ENCODE data around the gene PDCL2.
"Not testable (repeated sequence)": the region's sequence is repeated elsewhere in the genome, so short reads cannot be mapped to it uniquely, and the experiment has no call there.

PDCL2 gene, protein sequence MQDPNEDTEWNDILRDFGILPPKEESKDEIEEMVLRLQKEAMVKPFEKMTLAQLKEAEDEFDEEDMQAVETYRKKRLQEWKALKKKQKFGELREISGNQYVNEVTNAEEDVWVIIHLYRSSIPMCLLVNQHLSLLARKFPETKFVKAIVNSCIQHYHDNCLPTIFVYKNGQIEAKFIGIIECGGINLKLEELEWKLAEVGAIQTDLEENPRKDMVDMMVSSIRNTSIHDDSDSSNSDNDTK

DNA sequence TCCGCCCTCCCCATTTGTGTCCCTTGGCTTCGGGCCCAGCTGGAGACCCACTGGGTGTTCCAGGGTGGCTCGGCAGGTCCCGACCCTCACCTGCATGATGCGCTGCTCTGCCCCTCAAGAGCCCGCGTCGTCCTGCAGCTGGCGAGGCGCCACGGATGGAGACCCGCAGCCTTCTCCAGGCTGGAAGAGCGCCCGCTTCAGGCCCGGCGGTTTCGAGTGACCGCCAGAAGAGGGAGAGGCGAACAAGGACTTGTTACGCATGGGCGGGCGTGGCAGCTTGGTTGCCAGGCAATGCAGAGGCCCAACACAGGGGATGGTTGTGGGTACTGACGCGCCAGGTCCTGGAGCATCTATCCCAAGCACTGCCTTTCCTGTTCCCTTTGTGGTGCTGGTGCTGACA is at the start of gene PDCL2:
PDCL2 (minus strand) TSS at position 232 of the 400 bp plus-strand sequence; CDS start at position 96, 136 bp downstream.
- DNase-seq: no peak

DNA sequence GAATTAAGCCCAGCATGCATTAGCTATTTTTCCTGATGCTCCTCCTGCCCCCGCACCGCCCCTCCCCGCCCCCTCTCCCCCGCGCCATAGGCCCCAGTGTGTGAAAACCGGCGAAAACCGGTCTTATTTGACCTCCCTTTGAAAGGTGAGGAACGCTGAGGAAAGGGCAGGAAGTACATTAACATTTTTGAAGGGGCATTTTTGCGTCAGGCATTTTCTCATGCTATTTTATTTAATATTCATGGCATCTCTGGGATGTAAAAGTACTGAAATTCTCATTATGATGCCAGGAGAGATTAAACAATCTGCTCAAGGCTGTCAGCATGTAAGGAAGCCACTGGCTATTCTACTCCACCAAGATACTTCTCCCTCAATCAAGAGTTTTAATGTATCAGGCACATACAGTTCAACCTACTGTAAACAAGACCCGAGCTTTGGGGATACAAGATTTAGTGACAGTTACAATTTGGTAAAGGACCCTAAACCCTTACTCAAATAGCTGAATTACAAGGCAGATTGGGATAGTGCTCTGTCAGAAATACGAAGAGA is 45.3 kb upstream of the PDCL2 start:
- DNase-seq: no peak

DNA sequence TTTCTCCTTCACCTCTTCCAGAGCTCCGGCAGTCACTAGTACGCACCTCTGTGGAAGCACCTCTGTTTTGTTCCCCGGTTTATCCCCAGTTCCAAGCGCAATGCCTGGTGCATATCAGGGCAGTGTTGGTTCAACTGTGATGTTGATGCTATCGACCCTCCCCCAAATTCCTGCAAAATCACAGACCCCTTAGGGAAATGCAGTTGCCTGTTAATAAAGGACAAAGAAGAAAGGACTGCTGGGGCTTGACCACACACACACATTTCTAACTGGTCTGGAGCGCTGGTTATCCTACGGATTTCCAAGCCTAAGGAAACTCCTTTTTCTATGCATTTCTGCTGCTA is 44.6 kb upstream of the PDCL2 start:
- DNase-seq: no peak

DNA sequence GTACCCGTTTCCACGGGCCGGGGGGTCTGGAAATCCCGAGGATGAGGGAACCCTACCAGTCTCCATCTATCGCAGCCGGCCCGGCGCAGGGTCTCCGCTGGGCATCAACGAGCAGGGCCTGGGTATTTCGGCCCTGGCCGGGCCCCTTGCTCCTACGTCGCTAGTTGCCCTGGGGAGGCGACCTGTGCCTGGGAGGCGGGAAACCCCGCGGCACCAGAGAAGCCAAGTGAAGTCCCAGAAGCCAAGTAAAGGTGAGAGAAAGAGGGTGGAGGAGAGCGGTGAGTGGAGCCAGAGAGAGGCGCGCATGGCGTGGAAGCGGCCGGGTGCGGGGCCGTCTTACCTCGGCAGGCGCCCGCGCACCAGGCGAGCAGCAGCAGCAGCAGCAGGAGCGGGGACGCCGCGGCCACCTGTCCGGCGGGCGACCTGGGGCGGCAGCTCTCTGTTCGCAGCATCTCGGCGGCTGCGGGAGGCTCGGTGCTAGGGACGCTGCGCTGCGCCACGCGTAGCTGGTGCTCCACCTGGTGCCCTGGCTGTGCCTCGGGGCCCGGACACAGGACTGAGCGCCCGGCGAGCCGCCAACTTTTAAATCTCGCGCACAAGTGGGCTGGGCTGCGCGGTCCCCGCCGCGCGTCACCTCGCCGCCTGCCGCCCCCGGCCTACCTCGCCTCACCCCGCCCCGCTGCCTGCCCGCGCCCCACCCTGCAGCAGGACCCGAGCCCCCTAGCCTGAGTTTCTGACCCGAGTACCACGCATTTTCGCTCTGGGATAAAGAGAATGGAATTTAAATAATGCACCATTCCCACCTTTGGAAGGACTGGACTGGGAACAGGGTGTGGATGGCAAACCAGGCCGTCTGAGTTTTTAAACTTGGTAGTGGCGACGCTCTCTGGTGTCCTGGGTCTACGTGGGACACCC is 44.0 kb upstream of the PDCL2 start, which contains the start of gene NMU:
NMU (minus strand) TSS at position 558 of the 915 bp plus-strand sequence; CDS start at position 452, 106 bp downstream.
- no peak for DNase-seq

DNA sequence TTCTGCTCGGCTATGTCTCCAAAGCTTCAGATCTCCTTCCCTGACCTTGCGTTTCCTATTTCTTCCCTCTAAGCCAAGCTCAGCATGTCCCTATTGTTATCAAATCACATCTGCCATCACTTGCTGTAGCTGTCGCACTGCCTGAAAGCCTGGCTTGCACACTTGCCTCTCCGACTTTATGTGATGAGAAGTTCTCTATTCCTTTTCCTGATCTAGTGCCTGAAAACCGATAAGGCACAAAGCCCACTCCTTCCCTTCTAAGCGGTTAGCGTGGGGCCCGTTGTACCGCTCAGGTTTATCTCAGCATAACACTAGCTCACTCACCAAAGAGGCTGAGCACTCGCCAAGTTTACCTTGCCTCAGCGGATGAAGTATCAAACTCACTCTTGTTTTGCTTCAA is 43.2 kb upstream of the PDCL2 start:
- DNase-seq: no peak

DNA sequence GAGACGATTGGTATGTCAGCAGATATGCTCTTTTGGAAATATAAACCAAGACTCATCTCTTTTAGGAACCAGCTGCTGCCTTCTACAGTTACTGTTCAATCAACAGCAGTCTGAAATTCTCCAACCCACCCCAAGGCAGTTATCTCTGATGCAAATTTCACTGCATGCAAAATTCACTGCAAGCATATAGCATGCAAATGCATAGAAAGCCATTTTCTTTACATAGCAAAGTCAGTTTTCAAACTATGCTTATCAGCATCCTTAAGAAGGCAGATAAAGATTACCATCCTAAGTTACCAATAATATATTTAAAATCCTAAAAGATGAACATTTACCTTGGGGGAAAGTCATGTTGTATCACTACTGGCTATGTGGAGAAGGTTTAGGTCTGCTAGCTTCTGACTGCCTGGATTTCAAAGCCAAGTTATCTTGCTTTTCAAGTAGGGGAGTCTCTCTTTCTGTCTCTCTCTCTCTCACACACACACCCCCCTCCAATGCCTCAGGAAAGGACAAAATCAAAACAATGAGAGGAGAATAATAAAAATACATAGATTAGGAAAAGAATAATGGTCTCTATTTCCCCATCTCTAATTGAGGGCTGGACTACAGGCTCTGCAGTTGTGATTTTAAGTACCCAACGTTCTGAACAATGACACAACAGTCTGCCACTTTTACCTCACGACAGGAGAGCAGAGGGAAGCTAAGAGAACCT is 42.5 kb upstream of the PDCL2 start:
- no peak for DNase-seq

DNA sequence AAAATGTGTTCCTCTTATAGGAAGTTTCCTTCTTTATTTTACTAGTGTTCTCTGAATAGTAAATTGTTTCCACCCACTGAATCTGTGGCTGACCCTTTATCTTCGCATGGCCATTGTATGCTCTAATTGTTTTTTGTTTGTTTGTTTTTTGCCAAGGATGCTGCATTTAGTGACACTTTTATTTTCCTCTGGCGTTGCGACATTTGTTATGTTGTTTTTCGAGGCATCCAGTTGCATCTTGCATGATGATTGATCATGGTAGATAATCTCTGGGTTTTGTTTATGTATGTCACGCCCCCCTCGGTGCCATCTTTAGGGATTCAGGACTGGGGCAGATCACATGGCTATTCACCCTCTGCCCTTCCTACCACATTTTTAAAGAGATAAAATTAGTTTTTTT is 41.9 kb upstream of the PDCL2 start:
- DNase-seq: no peak

DNA sequence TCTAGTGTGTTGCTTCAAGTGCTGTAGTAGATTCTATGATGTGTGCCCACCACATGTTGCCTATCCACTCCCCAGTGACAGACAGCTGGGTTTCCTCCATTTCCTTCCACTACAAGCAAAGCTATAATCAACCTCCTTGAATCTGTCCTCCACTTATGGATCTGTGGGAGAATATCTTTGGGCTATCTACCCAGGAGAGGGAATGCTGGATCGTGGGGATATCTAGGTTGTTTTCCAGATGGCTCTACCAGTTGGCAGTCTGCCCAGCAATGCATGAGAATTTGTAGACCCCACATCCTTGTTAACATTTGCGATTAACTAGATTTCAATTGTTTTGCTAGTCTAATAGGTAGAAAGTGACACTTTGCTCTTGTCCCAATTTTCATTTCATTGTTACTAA is 33.8 kb upstream of the PDCL2 start:
- no peak for DNase-seq

DNA sequence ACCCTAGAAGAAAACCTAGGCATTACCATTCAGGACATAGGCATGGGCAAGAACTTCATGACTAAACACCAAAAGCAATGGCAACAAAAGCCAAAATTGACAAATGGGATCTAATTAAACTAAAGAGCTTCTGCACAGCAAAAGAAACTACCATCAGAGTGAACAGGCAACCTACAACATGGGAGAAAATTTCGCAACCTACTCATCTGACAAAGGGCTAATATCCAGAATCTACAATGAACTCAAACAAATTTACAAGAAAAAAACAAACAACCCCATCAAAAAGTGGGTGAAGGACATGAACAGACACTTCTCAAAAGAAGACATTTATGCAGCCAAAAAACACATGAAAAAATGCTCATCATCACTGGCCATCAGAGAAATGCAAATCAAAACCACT is 32.0 kb upstream of the PDCL2 start:
- DNase-seq: not testable (repeated sequence)

DNA sequence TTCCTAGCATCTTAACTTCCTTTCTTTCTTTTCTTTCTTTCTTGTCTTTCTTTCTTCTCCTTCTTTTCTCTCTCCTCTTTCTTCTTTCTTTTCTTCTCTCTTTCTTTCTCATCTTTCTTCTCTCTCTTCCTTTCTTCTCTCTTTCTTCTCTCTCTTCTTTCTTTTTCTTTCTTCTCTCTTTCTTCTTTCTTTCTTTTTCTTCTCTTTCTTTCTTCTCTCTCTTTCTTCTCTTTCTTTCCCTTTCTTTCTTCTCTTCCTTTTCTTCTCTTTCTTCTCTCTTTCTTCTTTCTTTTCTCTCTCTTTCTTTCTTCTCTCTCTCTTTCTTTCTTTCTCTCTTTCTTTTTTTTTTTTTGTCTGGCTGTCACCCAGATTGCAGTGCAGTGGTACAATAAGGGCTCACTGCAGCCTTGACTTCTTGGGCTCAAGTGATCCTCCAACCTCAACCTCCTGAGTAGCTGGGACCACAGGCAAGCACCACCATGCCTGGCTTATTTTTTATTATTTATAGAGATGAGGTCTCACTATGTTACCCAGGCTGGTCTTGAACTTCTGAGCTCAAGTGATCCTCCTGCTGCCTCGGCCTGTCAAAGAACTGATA is 26.6 kb upstream of the PDCL2 start:
- DNase-seq: no peak

DNA sequence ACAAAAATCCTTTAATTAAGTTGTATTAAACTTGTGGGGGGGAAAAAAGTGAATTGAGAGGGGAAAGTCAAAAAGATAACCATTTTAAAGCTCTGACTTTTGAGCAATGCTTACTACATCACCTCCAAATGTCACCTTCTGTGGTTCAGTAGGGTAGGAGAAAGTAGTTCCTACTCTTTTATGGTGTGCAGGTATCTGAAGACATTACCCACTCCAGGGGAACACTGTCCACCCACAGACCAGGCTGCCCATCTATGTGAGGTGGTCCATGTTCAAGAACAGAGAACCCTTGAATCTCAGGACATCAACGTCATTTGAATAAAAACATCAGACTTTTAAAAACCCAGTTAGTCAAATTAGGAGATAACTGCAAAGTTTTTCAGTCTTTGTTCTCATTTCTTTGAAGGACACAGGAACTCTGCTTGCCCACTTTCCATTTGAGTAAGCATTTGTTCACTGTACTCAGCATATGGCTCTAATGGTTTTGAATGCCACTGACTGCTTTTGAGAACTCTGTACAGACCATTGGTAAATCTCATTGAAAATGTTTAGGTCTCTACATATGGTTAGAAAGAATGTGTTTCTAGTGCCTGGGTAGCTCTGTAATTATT is 25.6 kb upstream of the PDCL2 start:
- DNase-seq: no peak

DNA sequence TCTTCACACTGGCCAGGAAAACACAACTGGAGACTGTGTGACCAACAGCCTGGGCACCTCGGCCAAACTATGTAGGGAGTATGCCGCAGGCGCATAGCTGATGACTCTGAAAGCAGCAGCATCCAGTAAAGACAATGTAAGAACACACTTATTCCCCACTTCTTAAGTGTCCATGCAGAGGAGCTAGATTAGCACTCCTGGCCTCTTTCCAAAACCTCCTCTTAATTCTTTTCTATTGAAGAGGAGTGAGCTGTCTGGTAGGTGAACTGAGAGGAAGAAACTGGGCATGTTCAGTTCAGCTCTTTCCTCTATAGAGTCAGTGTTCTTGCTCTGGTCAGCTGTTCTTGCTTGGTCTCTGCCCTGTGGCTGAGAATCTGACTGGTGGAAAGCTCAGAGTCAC is 23.0 kb upstream of the PDCL2 start:
- DNase-seq: no peak

DNA sequence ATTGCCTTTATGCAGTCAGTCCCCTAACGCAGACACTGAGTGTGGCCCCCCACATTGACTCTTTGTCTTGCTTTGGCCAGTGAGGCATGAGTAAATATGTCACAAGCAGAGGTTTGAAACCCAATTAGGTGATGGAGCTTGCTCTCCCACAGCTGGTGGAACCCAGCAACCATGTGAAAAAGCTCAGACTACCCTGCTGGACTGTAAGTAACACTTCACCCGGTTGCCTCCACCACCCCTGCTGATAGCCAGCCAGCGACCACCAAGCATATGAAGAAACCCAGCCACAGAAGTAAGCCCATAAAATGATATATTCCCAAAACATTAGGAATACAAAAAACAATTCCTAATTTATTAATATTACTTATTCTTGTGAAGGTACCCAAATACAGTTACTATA is 21.6 kb upstream of the PDCL2 start:
- no peak for DNase-seq

DNA sequence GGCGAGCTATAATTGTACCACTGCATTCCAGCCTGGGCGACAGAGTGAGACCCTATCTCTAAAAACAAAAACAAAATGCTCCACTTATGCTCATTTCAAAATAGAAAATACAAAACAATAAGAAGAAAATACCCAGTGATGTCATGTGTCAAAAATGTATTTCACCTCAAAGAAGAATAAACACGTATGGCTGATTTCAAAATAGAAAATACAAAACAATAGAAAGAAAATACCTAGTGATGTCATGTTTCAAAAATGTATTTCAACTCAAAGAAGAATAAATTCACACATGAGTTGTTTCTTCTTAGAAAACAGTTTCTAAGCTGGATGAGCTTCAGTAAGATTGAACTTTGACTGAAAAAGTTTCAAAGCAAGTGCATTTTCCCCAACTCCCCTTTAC is 20.3 kb upstream of the PDCL2 start:
- no peak for DNase-seq

DNA sequence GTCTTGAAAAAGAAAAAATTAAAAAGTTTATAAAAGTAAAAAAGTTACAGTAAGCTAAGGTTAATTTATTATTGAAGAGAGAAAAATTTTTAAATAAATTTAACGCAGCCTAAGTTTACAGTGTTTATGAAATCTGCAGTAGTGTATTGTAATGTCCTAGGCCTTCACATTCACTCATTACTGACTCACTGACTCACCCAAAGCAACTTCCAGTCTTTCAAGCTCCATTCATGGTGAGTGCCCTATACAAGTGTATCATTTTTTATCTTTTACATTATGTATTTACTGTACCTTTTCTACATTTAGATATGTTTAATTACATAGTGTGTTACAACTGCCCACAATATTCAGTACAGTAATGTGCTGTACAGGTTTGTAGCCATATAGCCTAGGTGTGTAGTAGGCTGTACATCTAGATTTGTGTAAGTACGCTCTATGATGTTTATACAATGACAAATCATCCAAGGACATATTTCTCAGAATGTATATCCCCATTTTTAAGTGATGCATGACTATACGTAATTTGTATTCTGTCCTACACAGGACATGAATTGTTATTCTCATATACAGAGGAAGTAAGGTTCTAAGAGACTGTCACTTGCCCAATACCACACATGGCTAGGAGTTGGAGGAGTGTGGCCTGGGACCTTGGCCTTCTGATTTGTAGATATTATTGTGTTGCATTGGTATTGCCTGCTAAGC is 19.5 kb upstream of the PDCL2 start:
- DNase-seq: no peak

DNA sequence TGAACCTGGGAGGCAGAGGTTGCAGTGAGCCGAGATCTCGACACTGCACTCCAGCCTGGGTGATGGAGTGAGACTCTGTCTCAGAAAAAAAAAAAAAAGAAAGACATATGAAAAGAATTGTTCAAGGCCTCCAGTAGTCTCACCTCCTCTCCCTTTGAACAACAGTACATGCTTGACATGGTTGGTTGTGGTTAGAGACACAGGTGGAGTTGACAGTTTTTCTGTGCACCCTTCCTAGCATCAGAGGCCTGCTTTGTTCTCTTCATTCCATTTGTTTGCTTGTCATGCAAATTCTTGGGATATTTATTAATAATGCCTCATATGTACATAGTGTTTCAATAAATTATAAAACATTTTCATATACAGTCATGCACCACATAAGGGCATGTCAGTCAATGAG is 18.3 kb upstream of the PDCL2 start:
- DNase-seq: no peak

DNA sequence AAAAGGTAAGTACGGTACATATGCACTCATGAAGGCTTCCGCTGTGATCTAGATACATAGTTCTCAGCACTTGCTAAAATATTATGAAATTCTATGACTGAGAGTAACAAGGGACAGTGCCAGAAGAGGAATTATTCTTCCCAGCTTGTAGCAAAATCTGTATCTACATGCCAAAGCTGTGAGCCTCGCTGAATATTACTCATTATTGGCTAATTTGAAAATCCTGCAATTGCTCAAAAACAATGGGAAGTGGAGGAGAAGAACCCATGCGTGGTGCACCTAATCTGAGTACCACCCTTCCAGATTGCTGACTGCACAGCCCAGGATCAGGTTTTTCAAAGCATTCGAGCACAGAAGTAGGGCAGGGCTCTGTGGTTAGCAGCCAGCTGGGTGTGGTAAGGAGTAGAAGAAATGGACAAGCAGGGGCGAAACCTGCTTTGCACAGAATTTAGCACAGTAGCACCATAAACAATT is 17.4 kb upstream of the PDCL2 start:
- no peak for DNase-seq

DNA sequence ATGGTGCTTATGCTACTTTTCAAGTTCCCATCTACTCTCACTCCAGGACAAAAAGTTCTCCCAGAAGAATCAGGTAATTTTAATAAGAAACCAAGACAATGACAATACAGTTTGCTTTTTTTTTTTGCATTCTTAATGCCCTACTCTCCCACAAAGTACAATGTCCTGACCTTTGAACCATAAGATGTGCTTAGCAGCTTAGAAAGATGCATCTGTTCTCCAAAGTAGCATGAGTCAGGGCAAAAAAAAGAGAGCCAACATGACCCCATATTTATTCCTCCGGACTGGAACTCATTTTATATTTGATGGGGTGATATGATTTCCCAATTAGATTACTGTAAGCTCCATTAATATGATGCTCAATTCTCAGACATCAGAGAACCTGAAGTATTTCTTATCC is 16.5 kb upstream of the PDCL2 start:
- DNase-seq: no peak

DNA sequence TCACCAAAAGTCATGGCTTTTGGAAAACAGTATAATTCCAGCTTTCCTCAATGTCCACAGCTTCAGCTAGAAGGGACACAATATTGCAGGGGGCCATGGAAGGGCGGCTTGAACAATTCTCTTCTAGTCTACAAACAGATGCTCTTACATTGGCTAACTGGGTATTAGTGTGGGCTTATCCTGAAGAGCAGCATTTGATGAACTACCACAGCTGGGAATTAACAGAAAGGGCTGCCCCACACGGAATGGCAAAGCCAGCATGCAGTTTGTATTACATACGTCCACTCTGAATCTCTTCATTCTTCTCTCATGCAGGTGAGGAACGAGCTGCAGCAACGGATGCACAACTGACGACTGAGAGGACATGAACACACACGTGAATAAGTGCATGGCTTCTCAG is 13.0 kb upstream of the PDCL2 start:
- no peak for DNase-seq

DNA sequence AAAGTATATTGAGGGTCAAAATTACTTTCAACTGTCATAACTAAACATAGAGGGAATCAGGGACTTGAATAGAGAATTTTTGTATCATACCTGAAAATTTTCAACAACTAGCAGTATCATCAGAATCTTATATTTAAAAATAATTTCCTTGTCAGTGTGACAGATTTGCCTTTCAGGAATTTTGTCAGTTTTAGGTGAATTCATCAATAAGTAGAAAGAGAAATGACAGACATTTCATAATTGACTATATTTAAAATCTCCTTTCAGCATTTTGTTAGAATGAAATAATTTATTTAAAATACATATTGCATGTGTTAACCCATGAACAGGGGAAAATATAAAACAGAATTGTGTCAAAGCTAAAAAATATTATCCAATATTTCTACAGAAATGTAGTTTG is 8.6 kb upstream of the PDCL2 start:
- DNase-seq: no peak

DNA sequence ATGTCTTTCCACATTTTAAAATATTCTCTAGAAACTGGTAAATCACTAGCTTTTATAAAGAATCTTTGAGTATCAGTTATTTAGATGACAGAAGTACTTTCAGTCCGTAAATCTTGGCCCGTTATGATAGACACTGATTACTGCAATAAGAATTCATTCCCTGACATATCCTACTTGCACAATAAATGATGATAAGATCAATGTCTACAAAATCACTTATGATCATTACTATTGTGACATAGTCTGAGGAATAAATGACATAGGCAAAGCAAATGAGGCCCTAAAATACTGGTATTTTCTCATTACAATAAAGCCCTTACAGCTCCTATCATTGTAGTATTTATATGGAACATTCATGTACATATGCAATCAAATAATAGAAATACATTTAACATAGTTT is 6.6 kb upstream of the PDCL2 start:
- no peak for DNase-seq

DNA sequence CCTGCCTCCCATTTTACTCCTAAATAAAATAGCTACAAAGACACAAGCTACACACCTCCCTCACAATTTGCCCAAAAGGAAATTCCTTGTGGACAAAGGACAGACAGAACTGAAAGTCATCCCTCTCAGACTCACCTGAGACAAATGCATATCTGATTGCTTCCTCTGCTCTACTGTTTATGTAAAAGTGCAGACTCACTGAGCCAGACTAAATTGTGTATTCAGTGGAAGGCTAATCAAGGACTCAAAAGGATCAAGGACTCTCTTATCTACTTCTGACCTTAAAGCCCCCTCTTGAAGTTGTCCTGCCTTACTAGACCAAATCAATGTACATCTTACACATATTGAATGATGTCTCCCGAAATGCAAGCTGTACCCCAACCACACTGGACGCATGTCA is 3.9 kb downstream of the PDCL2 start:
- DNase-seq: no peak
